Spinal cord (tissue), 10 donors: ENCODE data around the gene FHAD1. TPM values are rescaled to one million over a fixed set of nuclear protein-coding genes. Genes with fewer than 3 reads are reported as not detected.

ENCODE experiments used
- DNase-seq, 6 donors: peaks; one replicate each; pipeline versions ENCODE4 v3.0.0 to v3.0.0-alpha.2; 2013 to 2015; ENCODE audit warnings: low spot score in 6 of 6, low read depth in 4 of 6
- H3K27ac ChIP-seq: one replicate; pipeline ENCODE4 v1.5.1; 2013; ENCODE audit warnings: low read depth, low read length, control low read depth
- H3K27me3 ChIP-seq: one replicate; pipeline ENCODE4 v1.6.1; 2013; ENCODE audit warnings: low read length; ENCODE audit not compliant: control insufficient read depth, insufficient read depth
- H3K36me3 ChIP-seq: one replicate; pipeline ENCODE4 v1.6.1; 2013; ENCODE audit warnings: low read length; ENCODE audit not compliant: control insufficient read depth, insufficient read depth
- H3K4me1 ChIP-seq: one replicate; pipeline ENCODE4 v1.6.1; 2013; ENCODE audit warnings: low read length; ENCODE audit not compliant: control insufficient read depth, insufficient read depth
- H3K4me3 ChIP-seq: one replicate; pipeline ENCODE4 v1.5.1; 2013; ENCODE audit warnings: low read depth, low read length, control low read depth
- H3K9me3 ChIP-seq: one replicate; pipeline ENCODE4 v1.6.1; 2013; ENCODE audit warnings: low read length; ENCODE audit not compliant: control insufficient read depth, insufficient read depth
- WGBS: methylation state at CpG from one replicate; pipeline ENCODE4 v1.1.5; 2013; ENCODE audit warnings: missing lambda C conversion rate; ENCODE audit not compliant: insufficient coverage; 5-methylcytosine and 5-hydroxymethylcytosine counted together
- polyA plus RNA-seq, 2 donors: library from polyadenylated mRNA; unstranded; fragments of 120-200 nt; gene quantifications; one replicate each; pipeline ENCODE4 v1.2.1, GENCODE V29; 2013; ENCODE audit not compliant: insufficient read length in 2 of 2
- total RNA-seq, 2 donors: library from RNA; depleted of rRNA in 1 of 2; stranded (reverse); fragments of 120-200 nt in 1 of 2; fragments of >200 nt in 1 of 2; gene quantifications; one replicate each; pipeline versions ENCODE4 v1.2.3 to v1.2.4, GENCODE V29; 2013 to 2014
- donor health status: healthy.

The FHAD1 gene
- total and polyA plus RNA-seq, 4 donors, result 3.1 to 9.9 (median 7.7) TPM

- no peak for DNase-seq
- Histone ChIP-seq H3K4me1 (peaks cover 42% of the 10 kb centered on the region), H3K27ac (no peak overlapping the region), H3K4me3 (no peak overlapping the region), H3K36me3 (no peaks in the 10 kb centered on the region), H3K27me3 (peaks cover 2% of the 10 kb centered on the region), H3K9me3 (no peaks in the 10 kb centered on the region)
- no CpG with 5 or more reads among the region's 8 CpGs for WGBS
Measured at GRCh38 chr1:15330028-15330427, 83.0 kb downstream of the FHAD1 start.

DNA sequence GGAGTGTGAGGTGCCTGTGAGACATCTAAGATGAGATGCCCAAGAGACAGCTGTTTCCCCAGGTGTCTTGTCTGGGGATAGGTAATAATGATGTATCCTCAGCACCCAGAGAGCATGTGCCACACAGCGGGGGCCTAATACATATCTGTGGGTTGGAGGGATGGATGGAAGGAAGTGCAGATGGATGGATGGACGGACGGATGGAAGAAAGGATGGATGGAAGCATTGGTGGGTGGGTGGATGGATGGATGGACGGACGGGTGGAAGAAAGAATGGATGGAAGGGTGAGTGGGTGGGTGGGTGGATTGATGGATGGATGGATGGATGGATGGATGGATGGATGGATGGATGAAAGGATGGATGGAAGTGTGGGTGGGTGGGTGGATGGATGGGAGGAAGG, 84.2 kb downstream of the FHAD1 start:
- Histone ChIP-seq H3K27ac (no peak overlapping the region), H3K27me3 (peaks cover 2% of the 10 kb centered on the region), H3K4me1 (peaks cover 39% of the 10 kb centered on the region), H3K4me3 (no peak overlapping the region), H3K36me3 (no peaks in the 10 kb centered on the region), H3K9me3 (no peaks in the 10 kb centered on the region)
- 96% methylated on average over 5 of the region's 5 CpGs for WGBS
- DNase-seq, result no peak

GRCh38 chr1:15331734-15332133, 84.7 kb downstream of the FHAD1 start:
- no peaks in the 10 kb centered on the region for H3K36me3 ChIP-seq
- no peak overlapping the region for H3K27ac ChIP-seq
- H3K9me3 ChIP-seq, result no peaks in the 10 kb centered on the region
- WGBS, result no CpG with 5 or more reads among the region's 2 CpGs
- H3K4me1 ChIP-seq, result peaks cover 40% of the 10 kb centered on the region
- no peak overlapping the region for H3K4me3 ChIP-seq
- no peak for DNase-seq
- H3K27me3 ChIP-seq, result peaks cover 2% of the 10 kb centered on the region

DNA sequence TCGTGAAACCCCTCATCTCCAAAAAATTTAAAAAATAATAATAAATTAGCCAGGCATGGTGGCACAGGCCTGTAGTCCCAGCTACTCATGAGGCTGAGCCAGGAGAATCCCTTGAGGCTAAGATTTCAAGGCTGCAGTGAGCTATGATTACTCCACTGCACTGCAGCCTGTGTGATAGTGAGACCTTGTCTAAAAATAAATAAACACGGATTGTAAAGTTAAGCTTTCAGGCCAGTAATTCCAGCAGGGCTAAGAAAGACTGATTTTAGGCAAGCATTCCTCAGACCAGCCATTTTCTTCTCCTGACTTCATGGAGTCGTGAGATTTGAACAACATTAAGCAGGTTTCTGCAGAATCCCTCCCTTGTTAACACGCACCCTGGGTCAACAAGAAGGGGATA, 85.5 kb downstream of the FHAD1 start:
- H3K27ac ChIP-seq, result no peak overlapping the region
- DNase-seq, result no peak
- H3K9me3 ChIP-seq, result no peaks in the 10 kb centered on the region
- WGBS, result 78% methylated on average over 2 of the region's 4 CpGs
- peaks cover 41% of the 10 kb centered on the region for H3K4me1 ChIP-seq
- H3K36me3 ChIP-seq, result no peaks in the 10 kb centered on the region
- H3K4me3 ChIP-seq, result no peak overlapping the region
- H3K27me3 ChIP-seq, result no peaks in the 10 kb centered on the region

GRCh38 chr1:15332952-15333715, 86.1 kb downstream of the FHAD1 start:
- Histone ChIP-seq H3K4me3 (no peak overlapping the region), H3K4me1 (peaks cover 40% of the 10 kb centered on the region), H3K27me3 (no peaks in the 10 kb centered on the region), H3K36me3 (no peaks in the 10 kb centered on the region), H3K27ac (no peak overlapping the region), H3K9me3 (no peaks in the 10 kb centered on the region)
- WGBS, result no CpG with 5 or more reads among the region's 11 CpGs
- no peak for DNase-seq

- WGBS, result 81% methylated on average over 6 of the region's 10 CpGs
- Histone ChIP-seq H3K4me1 (peaks cover 27% of the 10 kb centered on the region), H3K9me3 (no peaks in the 10 kb centered on the region), H3K36me3 (no peaks in the 10 kb centered on the region), H3K27ac (no peak overlapping the region), H3K4me3 (no peak overlapping the region), H3K27me3 (no peaks in the 10 kb centered on the region)
- DNase-seq, result no peak
Measured at GRCh38 chr1:15334995-15335394, 88.0 kb downstream of the FHAD1 start.

DNA sequence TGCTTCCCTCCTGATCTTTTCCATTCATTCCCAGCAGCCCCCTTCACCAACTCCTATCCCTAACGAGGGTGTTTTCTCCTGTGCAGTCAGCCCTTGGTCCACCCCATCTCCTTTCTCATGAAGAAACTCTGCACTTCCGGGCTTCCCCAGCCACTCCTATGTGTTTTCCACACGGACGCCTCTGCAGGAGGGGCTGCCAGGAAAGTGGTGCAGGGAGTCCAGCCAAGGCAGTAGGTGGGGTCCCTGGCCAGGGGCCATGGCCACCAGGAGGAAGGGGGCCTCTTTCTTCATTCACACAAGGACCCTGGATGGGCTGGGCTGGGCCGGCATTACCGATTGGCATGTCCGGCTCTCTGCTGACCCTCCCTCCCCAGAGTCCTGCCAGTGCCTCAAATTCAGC, 89.8 kb downstream of the FHAD1 start:
- Histone ChIP-seq H3K36me3 (no peaks in the 10 kb centered on the region), H3K27me3 (no peaks in the 10 kb centered on the region), H3K9me3 (no peaks in the 10 kb centered on the region), H3K27ac (peak overlapping the region; percentile 19), H3K4me3 (no peak overlapping the region), H3K4me1 (peaks cover 27% of the 10 kb centered on the region)
- DNase-seq, result peak in 1 of 6 donors; percentile 43
- WGBS, result 38% methylated on average over 4 of the region's 7 CpGs

- H3K27ac ChIP-seq, result no peak overlapping the region
- DNase-seq, result no peak
Measured at GRCh38 chr1:15337656-15338402, 90.8 kb downstream of the FHAD1 start.

DNA sequence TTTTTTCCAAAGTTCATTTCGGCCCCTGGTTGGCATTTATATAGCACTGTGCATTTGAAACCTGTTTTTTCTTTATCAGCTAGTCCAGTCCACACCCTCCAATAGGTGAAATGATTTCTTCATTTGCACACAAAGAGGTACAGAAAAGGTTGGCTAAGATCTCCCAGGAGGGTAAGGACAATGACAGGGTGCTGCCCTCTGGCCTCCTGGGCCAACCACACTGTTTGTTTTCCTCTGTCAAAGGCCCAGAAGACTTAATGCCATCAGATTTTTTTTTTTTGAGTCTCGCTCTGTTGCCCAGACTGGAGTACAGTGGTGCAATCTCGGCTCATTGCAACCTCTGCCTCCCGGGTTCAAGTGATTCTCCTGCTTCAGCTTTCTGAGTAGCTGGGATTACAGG, 92.5 kb downstream of the FHAD1 start:
- peaks cover 32% of the 10 kb centered on the region for H3K4me1 ChIP-seq
- H3K4me3 ChIP-seq, result no peak overlapping the region
- no peak for DNase-seq
- H3K36me3 ChIP-seq, result no peaks in the 10 kb centered on the region
- no peaks in the 10 kb centered on the region for H3K9me3 ChIP-seq
- H3K27ac ChIP-seq, result no peak overlapping the region
- WGBS, result 97% methylated on average over 3 of the region's 4 CpGs
- H3K27me3 ChIP-seq, result no peaks in the 10 kb centered on the region

More at GRCh38 chr1:15337656-15338402, 90.8 kb downstream of the FHAD1 start:
- peaks cover 27% of the 10 kb centered on the region for H3K4me1 ChIP-seq
- H3K36me3 ChIP-seq, result no peaks in the 10 kb centered on the region
- no peaks in the 10 kb centered on the region for H3K27me3 ChIP-seq
- H3K4me3 ChIP-seq, result no peak overlapping the region
- 58% methylated on average over 17 of the region's 17 CpGs for WGBS
- H3K9me3 ChIP-seq, result no peaks in the 10 kb centered on the region

DNA sequence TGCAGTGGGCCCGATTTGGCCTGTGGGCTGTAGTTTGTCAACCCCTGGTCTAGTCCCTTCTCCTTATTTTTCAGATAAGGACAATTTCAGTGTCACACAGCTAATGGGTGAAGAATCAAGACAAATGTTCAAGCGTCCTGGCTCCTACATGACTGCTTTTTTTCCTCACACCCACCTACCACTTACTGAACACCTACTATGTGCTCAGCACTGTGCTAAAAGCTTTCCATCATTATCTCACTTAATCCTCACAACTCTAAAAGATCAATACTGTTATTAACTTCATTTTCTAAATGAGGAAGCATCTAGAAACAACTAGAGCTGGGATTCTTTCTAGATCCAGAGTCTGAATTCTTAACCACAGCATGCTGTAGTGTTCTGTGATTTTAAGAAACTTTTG, 94.2 kb downstream of the FHAD1 start:
- Histone ChIP-seq H3K36me3 (no peaks in the 10 kb centered on the region), H3K9me3 (no peaks in the 10 kb centered on the region), H3K4me3 (no peak overlapping the region), H3K27me3 (no peaks in the 10 kb centered on the region), H3K4me1 (peaks cover 42% of the 10 kb centered on the region), H3K27ac (no peak overlapping the region)
- 88% methylated on average over 2 of the region's 2 CpGs for WGBS
- DNase-seq, result no peak
